GM23338 (cell line): Measurements from ENCODE around the gene SLC4A4. TPM values are rescaled to one million over a fixed set of nuclear protein-coding genes. Genes with fewer than 3 reads are reported as not detected.

Source experiments
- ATAC-seq: fragments of 200-7000 bp; cut with Tn5 transposase; 3 replicates; pipeline ENCODE4 v1.9.1; 2020
- DNase-seq: peaks from one replicate; pipeline ENCODE4 v3.0.0-alpha.2; 2015; ENCODE audit warnings: low spot score
- H2AFZ ChIP-seq: fragments of 200-600 bp; sonication (generic); 2 replicates; pipeline ENCODE4 v1.8.0; 2016; ENCODE audit warnings: antibody characterized with exemption, mild to moderate bottlenecking, moderate library complexity
- H3F3A ChIP-seq: fragments of 200-600 bp; sonication (generic); replicated peaks from 2 replicates; pipeline ENCODE4 v1.8.0; 2017; ENCODE audit warnings: antibody characterized with exemption, mixed run types, low read depth
- H3K27ac ChIP-seq: fragments of 200-600 bp; sonication (generic); 2 replicates; pipeline ENCODE4 v1.6.1; 2016; ENCODE audit warnings: low read depth
- H3K27me3 ChIP-seq: fragments of 200-600 bp; sonication (generic); 2 replicates; pipeline ENCODE4 v1.8.0; 2016; ENCODE audit warnings: mild to moderate bottlenecking, mixed run types, moderate library complexity; ENCODE audit not compliant: insufficient read depth
- H3K36me3 ChIP-seq: fragments of 200-600 bp; sonication (generic); 2 replicates; pipeline ENCODE4 v1.8.0; 2016; ENCODE audit warnings: mild to moderate bottlenecking; ENCODE audit not compliant: insufficient read depth
- H3K4me1 ChIP-seq: fragments of 200-600 bp; sonication (generic); 2 replicates; pipeline ENCODE4 v1.8.0; 2016; ENCODE audit warnings: mild to moderate bottlenecking, moderate library complexity; ENCODE audit not compliant: insufficient read depth
- H3K4me2 ChIP-seq: fragments of 200-600 bp; sonication (generic); 2 replicates; pipeline ENCODE4 v1.7.1; 2017; ENCODE audit warnings: mixed run types
- H3K4me3 ChIP-seq: fragments of 200-600 bp; sonication (generic); 2 replicates; pipeline ENCODE4 v1.6.1; 2016; ENCODE audit warnings: mixed run types
- H3K79me2 ChIP-seq: fragments of 200-600 bp; sonication (generic); replicated peaks from 2 replicates; pipeline ENCODE4 v1.8.0; 2017; ENCODE audit warnings: mild to moderate bottlenecking; ENCODE audit not compliant: insufficient read depth
- H3K9me2 ChIP-seq: fragments of 200-600 bp; sonication (generic); 2 replicates; pipeline ENCODE4 v1.8.0; 2017; ENCODE audit not compliant: insufficient read depth
- H4K20me1 ChIP-seq: fragments of 200-600 bp; sonication (generic); replicated peaks from 2 replicates; pipeline ENCODE4 v1.8.0; 2017; ENCODE audit warnings: mild to moderate bottlenecking; ENCODE audit not compliant: insufficient read depth
- H3K27ac Mint-ChIP-seq: 2 replicates; pipeline ENCODE4 v1.8.0; 2020; ENCODE audit warnings: inconsistent platforms, mild to moderate bottlenecking, moderate library complexity, mixed read lengths
- H3K27me3 Mint-ChIP-seq: 3 replicates; pipeline ENCODE4 v1.8.0; 2022; ENCODE audit warnings: low read depth, mild to moderate bottlenecking, moderate library complexity, mixed read lengths, inconsistent platforms; ENCODE audit not compliant: insufficient read depth, poor library complexity
- H3K36me3 Mint-ChIP-seq: 3 replicates; pipeline ENCODE4 v1.8.0; 2021; ENCODE audit warnings: low read depth, mild to moderate bottlenecking, inconsistent platforms, moderate library complexity, mixed read lengths
- H3K4me1 Mint-ChIP-seq: 3 replicates; pipeline ENCODE4 v1.8.0; 2020; ENCODE audit warnings: mild to moderate bottlenecking, inconsistent platforms, mixed read lengths
- H3K4me3 Mint-ChIP-seq: 3 replicates; pipeline ENCODE4 v1.8.0; 2021; ENCODE audit warnings: moderate library complexity, mild to moderate bottlenecking, inconsistent platforms, mixed read lengths
- H3K9me3 Mint-ChIP-seq: 3 replicates; pipeline ENCODE4 v1.8.0; 2020; ENCODE audit warnings: moderate library complexity, mild to moderate bottlenecking, inconsistent platforms, mixed read lengths
- CREB1 ChIP-seq: fragments of 250-450 bp; sonication (Bioruptor Pico); IDR thresholded peaks from 2 replicates; pipeline ENCODE4 v1.5.0; 2020; ENCODE audit warnings: low read depth, mild to moderate bottlenecking, moderate library complexity
- EZH2 ChIP-seq: fragments of 200-600 bp; sonication (generic); IDR thresholded peaks from one replicate; pipeline ENCODE4 v1.8.0; 2017; ENCODE audit warnings: antibody characterized with exemption, mild to moderate bottlenecking, low read depth; ENCODE audit not compliant: unreplicated experiment
- JUNB ChIP-seq: IDR thresholded peaks from one replicate; pipeline ENCODE4 v1.6.1; 2016; ENCODE audit warnings: antibody characterized with exemption; ENCODE audit not compliant: unreplicated experiment
- NANOG ChIP-seq: IDR thresholded peaks from 2 replicates; pipeline ENCODE4 v1.6.1; 2016; ENCODE audit warnings: antibody characterized with exemption, borderline replicate concordance
- POLR2AphosphoS5 ChIP-seq: IDR thresholded peaks from 2 replicates; pipeline ENCODE4 v1.6.1; 2016; ENCODE audit warnings: antibody characterized with exemption, low read depth
- STAT1 ChIP-seq: IDR thresholded peaks from one replicate; pipeline ENCODE4 v1.6.1; 2016; ENCODE audit warnings: antibody characterized with exemption; ENCODE audit not compliant: unreplicated experiment
- ZNF114 ChIP-seq: fragments of 250-450 bp; sonication (Bioruptor Pico); IDR thresholded peaks from 2 replicates; pipeline ENCODE4 v1.5.0; 2020; ENCODE audit warnings: mild to moderate bottlenecking, moderate library complexity
- polyA plus RNA-seq: library from polyadenylated mRNA; unstranded; fragments of >200 nt; fragmentation: Nextera tagmentation; extraction: Ambion mirVana; gene quantifications from 2 replicates; pipeline ENCODE4 v1.2.1, GENCODE V29; 2016
- total RNA-seq: library from RNA; depleted of rRNA; stranded (reverse); fragments of >200 nt; shearing (Covaris generic); gene quantifications from 2 replicates; pipeline ENCODE4 v1.2.3, GENCODE V29; 2014
- TF ChIP-seq, protein P1 (sequence below): IDR thresholded peaks from one replicate; pipeline ENCODE4 v1.6.1; 2018; ENCODE audit warnings: antibody characterized with exemption; ENCODE audit not compliant: unreplicated experiment
- TF ChIP-seq, protein P2 (sequence below), 2 experiments: fragments of 200-600 bp in 1 of 2; sonication (generic) in 1 of 2; conservative IDR thresholded peaks; 2 replicates each; pipeline versions ENCODE4 v1.5.1 to v1.6.1; 2016 to 2017; ENCODE audit warnings: antibody characterized with exemption in 2 of 2, low read depth in 2 of 2, mild to moderate bottlenecking in 2 of 2, moderate library complexity in 1 of 2
- TF ChIP-seq, protein P3 (sequence below): fragments of 250-450 bp; sonication (Bioruptor Pico); IDR thresholded peaks from 2 replicates; pipeline ENCODE4 v1.5.0; 2020; ENCODE audit warnings: mild to moderate bottlenecking, moderate library complexity

Gene SLC4A4
- total and polyA plus RNA-seq, 2 experiments from 2014 or later: 1.0 to 1.5 TPM

DNA sequence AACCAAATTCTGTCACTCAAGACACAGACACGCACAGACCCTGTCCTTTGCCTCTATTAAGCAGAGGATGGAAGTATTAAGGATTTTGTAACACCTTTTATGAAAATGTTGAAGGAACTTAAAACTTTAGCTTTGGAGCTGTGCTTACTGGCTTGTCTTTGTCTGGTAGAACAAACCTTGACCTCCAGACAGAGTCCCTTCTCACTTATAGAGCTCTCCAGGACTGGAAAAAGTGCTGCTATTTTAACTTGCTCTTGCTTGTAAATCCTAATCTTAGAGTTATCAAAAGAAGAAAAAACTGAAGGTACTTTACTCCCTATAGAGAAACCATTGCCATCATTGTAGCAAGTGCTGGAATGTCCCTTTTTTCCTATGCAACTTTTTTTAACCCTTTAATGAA lies 229.3 kb downstream of the SLC4A4 start (continued):
- no peak for TF ChIP-seq EZH2
- TF ChIP-seq, protein P1, sequence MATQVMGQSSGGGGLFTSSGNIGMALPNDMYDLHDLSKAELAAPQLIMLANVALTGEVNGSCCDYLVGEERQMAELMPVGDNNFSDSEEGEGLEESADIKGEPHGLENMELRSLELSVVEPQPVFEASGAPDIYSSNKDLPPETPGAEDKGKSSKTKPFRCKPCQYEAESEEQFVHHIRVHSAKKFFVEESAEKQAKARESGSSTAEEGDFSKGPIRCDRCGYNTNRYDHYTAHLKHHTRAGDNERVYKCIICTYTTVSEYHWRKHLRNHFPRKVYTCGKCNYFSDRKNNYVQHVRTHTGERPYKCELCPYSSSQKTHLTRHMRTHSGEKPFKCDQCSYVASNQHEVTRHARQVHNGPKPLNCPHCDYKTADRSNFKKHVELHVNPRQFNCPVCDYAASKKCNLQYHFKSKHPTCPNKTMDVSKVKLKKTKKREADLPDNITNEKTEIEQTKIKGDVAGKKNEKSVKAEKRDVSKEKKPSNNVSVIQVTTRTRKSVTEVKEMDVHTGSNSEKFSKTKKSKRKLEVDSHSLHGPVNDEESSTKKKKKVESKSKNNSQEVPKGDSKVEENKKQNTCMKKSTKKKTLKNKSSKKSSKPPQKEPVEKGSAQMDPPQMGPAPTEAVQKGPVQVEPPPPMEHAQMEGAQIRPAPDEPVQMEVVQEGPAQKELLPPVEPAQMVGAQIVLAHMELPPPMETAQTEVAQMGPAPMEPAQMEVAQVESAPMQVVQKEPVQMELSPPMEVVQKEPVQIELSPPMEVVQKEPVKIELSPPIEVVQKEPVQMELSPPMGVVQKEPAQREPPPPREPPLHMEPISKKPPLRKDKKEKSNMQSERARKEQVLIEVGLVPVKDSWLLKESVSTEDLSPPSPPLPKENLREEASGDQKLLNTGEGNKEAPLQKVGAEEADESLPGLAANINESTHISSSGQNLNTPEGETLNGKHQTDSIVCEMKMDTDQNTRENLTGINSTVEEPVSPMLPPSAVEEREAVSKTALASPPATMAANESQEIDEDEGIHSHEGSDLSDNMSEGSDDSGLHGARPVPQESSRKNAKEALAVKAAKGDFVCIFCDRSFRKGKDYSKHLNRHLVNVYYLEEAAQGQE: no peak

DNA sequence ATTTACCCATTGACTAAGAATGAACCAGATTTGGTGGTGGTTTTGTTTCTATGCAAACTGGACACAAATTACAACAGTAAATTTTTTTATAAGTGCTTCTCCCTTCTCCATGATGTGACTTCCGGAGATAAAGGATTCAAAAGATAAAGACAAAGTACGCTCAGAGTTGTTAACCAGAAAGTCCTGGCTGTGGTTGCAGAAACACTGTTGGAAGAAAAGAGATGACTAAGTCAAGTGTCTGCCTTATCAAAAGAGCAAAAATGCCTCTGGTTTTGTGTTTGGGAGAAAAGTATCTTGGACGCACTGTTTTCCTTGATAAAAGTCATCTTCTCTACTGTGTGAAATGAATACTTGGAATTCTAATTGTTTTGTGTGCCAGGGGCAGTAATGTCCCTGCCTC lies 231.7 kb downstream of the SLC4A4 start:
- ATAC-seq (no peak), DNase-seq (no peak)
- Histone ChIP-seq H2AFZ (no peak overlapping the region), H3K79me2 (no peaks in the 10 kb centered on the region), H4K20me1 (no peaks in the 10 kb centered on the region), H3K4me1 (peaks cover 22% of the 10 kb centered on the region), H3K36me3 (no peaks in the 10 kb centered on the region), H3F3A (no peaks in the 10 kb centered on the region), H3K27me3 (no peaks in the 10 kb centered on the region), H3K27ac (no peak overlapping the region), H3K9me2 (no peaks in the 10 kb centered on the region), H3K4me2 (no peak overlapping the region), H3K4me3 (no peak overlapping the region)
- peaks cover 37% of the 10 kb centered on the region for H3K4me1 Mint-ChIP-seq
- peaks cover 4% of the 10 kb centered on the region for H3K27me3 Mint-ChIP-seq
- H3K4me3 Mint-ChIP-seq: no peak overlapping the region
- peaks cover 8% of the 10 kb centered on the region for H3K9me3 Mint-ChIP-seq
- H3K27ac Mint-ChIP-seq: peak overlapping the region; percentile 72
- H3K36me3 Mint-ChIP-seq: peaks cover 14% of the 10 kb centered on the region; the same call in 2 of the 3 replicates
- TF ChIP-seq, protein P1: no peak
- TF ChIP-seq, protein P2, sequence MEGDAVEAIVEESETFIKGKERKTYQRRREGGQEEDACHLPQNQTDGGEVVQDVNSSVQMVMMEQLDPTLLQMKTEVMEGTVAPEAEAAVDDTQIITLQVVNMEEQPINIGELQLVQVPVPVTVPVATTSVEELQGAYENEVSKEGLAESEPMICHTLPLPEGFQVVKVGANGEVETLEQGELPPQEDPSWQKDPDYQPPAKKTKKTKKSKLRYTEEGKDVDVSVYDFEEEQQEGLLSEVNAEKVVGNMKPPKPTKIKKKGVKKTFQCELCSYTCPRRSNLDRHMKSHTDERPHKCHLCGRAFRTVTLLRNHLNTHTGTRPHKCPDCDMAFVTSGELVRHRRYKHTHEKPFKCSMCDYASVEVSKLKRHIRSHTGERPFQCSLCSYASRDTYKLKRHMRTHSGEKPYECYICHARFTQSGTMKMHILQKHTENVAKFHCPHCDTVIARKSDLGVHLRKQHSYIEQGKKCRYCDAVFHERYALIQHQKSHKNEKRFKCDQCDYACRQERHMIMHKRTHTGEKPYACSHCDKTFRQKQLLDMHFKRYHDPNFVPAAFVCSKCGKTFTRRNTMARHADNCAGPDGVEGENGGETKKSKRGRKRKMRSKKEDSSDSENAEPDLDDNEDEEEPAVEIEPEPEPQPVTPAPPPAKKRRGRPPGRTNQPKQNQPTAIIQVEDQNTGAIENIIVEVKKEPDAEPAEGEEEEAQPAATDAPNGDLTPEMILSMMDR (conservative IDR thresholded peaks at IDR 0.05; ENCODE audit: low read depth in 2 of 2): no peak
- TF ChIP-seq, protein P3, sequence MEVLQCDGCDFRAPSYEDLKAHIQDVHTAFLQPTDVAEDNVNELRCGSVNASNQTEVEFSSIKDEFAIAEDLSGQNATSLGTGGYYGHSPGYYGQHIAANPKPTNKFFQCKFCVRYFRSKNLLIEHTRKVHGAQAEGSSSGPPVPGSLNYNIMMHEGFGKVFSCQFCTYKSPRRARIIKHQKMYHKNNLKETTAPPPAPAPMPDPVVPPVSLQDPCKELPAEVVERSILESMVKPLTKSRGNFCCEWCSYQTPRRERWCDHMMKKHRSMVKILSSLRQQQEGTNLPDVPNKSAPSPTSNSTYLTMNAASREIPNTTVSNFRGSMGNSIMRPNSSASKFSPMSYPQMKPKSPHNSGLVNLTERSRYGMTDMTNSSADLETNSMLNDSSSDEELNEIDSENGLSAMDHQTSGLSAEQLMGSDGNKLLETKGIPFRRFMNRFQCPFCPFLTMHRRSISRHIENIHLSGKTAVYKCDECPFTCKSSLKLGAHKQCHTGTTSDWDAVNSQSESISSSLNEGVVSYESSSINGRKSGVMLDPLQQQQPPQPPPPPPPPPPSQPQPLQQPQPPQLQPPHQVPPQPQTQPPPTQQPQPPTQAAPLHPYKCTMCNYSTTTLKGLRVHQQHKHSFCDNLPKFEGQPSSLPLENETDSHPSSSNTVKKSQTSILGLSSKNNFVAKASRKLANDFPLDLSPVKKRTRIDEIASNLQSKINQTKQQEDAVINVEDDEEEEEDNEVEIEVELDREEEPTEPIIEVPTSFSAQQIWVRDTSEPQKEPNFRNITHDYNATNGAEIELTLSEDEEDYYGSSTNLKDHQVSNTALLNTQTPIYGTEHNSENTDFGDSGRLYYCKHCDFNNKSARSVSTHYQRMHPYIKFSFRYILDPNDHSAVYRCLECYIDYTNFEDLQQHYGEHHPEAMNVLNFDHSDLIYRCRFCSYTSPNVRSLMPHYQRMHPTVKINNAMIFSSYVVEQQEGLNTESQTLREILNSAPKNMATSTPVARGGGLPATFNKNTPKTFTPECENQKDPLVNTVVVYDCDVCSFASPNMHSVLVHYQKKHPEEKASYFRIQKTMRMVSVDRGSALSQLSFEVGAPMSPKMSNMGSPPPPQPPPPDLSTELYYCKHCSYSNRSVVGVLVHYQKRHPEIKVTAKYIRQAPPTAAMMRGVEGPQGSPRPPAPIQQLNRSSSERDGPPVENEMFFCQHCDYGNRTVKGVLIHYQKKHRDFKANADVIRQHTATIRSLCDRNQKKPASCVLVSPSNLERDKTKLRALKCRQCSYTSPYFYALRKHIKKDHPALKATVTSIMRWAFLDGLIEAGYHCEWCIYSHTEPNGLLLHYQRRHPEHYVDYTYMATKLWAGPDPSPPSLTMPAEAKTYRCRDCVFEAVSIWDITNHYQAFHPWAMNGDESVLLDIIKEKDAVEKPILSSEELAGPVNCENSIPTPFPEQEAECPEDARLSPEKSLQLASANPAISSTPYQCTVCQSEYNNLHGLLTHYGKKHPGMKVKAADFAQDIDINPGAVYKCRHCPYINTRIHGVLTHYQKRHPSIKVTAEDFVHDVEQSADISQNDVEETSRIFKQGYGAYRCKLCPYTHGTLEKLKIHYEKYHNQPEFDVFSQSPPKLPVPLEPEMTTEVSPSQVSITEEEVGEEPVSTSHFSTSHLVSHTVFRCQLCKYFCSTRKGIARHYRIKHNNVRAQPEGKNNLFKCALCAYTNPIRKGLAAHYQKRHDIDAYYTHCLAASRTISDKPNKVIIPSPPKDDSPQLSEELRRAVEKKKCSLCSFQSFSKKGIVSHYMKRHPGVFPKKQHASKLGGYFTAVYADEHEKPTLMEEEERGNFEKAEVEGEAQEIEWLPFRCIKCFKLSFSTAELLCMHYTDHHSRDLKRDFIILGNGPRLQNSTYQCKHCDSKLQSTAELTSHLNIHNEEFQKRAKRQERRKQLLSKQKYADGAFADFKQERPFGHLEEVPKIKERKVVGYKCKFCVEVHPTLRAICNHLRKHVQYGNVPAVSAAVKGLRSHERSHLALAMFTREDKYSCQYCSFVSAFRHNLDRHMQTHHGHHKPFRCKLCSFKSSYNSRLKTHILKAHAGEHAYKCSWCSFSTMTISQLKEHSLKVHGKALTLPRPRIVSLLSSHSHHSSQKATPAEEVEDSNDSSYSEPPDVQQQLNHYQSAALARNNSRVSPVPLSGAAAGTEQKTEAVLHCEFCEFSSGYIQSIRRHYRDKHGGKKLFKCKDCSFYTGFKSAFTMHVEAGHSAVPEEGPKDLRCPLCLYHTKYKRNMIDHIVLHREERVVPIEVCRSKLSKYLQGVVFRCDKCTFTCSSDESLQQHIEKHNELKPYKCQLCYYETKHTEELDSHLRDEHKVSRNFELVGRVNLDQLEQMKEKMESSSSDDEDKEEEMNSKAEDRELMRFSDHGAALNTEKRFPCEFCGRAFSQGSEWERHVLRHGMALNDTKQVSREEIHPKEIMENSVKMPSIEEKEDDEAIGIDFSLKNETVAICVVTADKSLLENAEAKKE (CRISPR knock-in tag): no peak
- no peak for TF ChIP-seq EZH2
- TF ChIP-seq NANOG: no peak
- no peak for TF ChIP-seq CREB1 (CRISPR knock-in tag)
- TF ChIP-seq STAT1: no peak
- no peak for TF ChIP-seq POLR2AphosphoS5
- TF ChIP-seq ZNF114 (CRISPR knock-in tag): no peak
- TF ChIP-seq JUNB: no peak
